GM23248 (cell line): Measurements from ENCODE around the gene CYFIP1.

ENCODE experiments used
- EZH2 ChIP-seq: fragments of 200-600 bp; sonication (generic); IDR thresholded peaks from 2 replicates; pipeline ENCODE4 v1.6.1; 2018; ENCODE audit warnings: antibody characterized with exemption, mild to moderate bottlenecking; ENCODE audit not compliant: insufficient read depth, poor library complexity, severe bottlenecking
- EZH2phosphoT487 ChIP-seq: fragments of 200-600 bp; sonication (generic); IDR thresholded peaks from 2 replicates; pipeline ENCODE4 v1.6.1; 2018; ENCODE audit warnings: antibody characterized with exemption, moderate library complexity, mild to moderate bottlenecking, low read depth; ENCODE audit not compliant: insufficient read depth

GRCh38 chr15:22871481-22872086, 108.6 kb downstream of the CYFIP1 start:
- no peak for TF ChIP-seq EZH2phosphoT487
- TF ChIP-seq EZH2 = no peak
